IPS DF 6.9 (cell line): ENCODE measurements around the gene USP4.
A peak's percentile ranks its signal among the peaks of the same experiment; 100 is the strongest.
"Not testable (repeated sequence)": the region's sequence is repeated elsewhere in the genome, so short reads cannot be mapped to it uniquely, and the experiment has no call there.

Source experiments
- DNase-seq: peaks from one replicate; pipeline ENCODE4 v3.0.0-alpha.2; 2013; ENCODE audit warnings: low read depth, low spot score
- H3K27ac ChIP-seq: one replicate; pipeline ENCODE4 v1.5.1; 2013; ENCODE audit warnings: low read length, control low read depth
- H3K27me3 ChIP-seq: 2 replicates; pipeline ENCODE4 v1.6.1; 2013; ENCODE audit warnings: mild to moderate bottlenecking, low read length; ENCODE audit not compliant: control insufficient read depth, insufficient read depth
- H3K36me3 ChIP-seq: 2 replicates; pipeline ENCODE4 v1.6.1; 2013; ENCODE audit warnings: low read length; ENCODE audit not compliant: control insufficient read depth, insufficient read depth
- H3K4me1 ChIP-seq: 2 replicates; pipeline ENCODE4 v1.6.1; 2013; ENCODE audit warnings: low read length; ENCODE audit not compliant: control insufficient read depth, insufficient read depth
- H3K4me3 ChIP-seq: 2 replicates; pipeline ENCODE4 v1.5.1; 2013; ENCODE audit warnings: mild to moderate bottlenecking, low read length
- H3K9me3 ChIP-seq: 2 replicates; pipeline ENCODE4 v1.6.1; 2013; ENCODE audit warnings: low read length, inconsistent platforms; ENCODE audit not compliant: control insufficient read depth, insufficient read depth
- WGBS: extraction: QIAGEN DNeasy Blood & Tissue Kit; methylation state at CpG from one replicate; pipeline ENCODE4 v1.1.7; 2013; ENCODE audit warnings: mixed read lengths, missing lambda C conversion rate; ENCODE audit not compliant: insufficient read length, insufficient coverage; 5-methylcytosine and 5-hydroxymethylcytosine counted together

Gene USP4

GRCh38 chr3:49349348-49350114, 9.7 kb upstream of the USP4 start:
- Histone ChIP-seq H3K4me1 (no peaks in the 10 kb centered on the region), H3K4me3 (no peak overlapping the region), H3K27ac (no peak overlapping the region), H3K9me3 (no peaks in the 10 kb centered on the region), H3K36me3 (no peaks in the 10 kb centered on the region), H3K27me3 (no peaks in the 10 kb centered on the region)
- WGBS: no CpG with 5 or more reads among the region's 3 CpGs
- DNase-seq: no peak

- H3K4me1 ChIP-seq, H3K9me3 ChIP-seq, H3K27ac ChIP-seq, H3K36me3 ChIP-seq, H3K4me3 ChIP-seq, DNase-seq, H3K27me3 ChIP-seq: not testable (repeated sequence)
- no CpG with 5 or more reads among the region's 12 CpGs for WGBS
Measured at GRCh38 chr3:49348361-49348760, 8.5 kb upstream of the USP4 start.

DNA sequence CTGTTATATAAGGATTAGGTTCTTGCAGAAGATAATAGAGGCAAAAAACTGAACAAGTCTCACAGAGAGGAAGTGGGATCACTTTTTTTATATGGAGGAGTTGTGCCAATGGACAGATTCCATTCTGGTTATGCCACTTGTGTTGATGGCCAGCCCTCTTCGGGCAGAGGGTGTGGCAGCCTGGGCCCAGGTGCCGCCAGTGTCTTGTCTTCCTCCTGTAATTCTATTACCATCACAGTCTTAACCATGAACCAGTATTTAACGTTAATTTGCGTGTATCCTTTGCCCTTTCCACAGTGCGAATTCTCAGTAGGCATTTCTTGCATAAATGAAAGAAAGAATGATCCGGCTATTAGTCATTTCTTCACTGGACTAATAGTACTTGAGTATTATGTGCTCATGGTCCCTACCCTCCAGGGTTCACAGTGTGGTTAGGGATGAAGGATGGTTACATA, 7.0 kb upstream of the USP4 start:
- Histone ChIP-seq H3K4me3 (no peak overlapping the region), H3K9me3 (no peaks in the 10 kb centered on the region), H3K27ac (no peak overlapping the region), H3K27me3 (no peaks in the 10 kb centered on the region), H3K36me3 (no peaks in the 10 kb centered on the region), H3K4me1 (no peaks in the 10 kb centered on the region)
- DNase-seq: no peak
- no CpG with 5 or more reads among the region's 6 CpGs for WGBS

GRCh38 chr3:49343163-49343562, 3.3 kb upstream of the USP4 start:
- no CpG with 5 or more reads among the region's 3 CpGs for WGBS
- Histone ChIP-seq H3K9me3 (no peaks in the 10 kb centered on the region), H3K36me3 (no peaks in the 10 kb centered on the region), H3K4me3 (no peak overlapping the region), H3K27ac (no peak overlapping the region), H3K27me3 (no peaks in the 10 kb centered on the region), H3K4me1 (no peaks in the 10 kb centered on the region)
- DNase-seq: no peak

DNA sequence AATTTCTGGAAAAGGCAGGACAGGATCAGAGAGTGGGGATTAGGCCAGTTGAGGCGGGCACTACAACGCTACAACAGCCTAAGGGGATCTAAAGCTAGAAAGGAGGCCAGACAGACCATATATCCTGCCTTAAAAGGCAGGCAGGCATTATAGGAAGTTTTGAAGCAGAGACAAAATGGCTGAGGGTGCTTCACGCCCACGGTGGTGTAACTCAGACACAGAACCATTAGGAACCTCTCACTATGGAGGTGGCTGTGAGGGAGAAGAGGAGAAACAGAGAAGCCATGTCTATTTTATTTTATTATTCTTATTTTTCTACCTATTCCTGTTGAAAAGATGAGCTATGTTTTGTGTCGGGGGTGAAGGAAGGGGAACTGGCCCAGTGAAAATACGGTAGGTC, 2.1 kb upstream of the USP4 start:
- Histone ChIP-seq H3K27ac (no peak overlapping the region), H3K36me3 (no peaks in the 10 kb centered on the region), H3K4me3 (no peak overlapping the region), H3K4me1 (no peaks in the 10 kb centered on the region), H3K27me3 (no peaks in the 10 kb centered on the region), H3K9me3 (no peaks in the 10 kb centered on the region)
- no peak for DNase-seq
- no CpG with 5 or more reads among the region's 6 CpGs for WGBS

DNA sequence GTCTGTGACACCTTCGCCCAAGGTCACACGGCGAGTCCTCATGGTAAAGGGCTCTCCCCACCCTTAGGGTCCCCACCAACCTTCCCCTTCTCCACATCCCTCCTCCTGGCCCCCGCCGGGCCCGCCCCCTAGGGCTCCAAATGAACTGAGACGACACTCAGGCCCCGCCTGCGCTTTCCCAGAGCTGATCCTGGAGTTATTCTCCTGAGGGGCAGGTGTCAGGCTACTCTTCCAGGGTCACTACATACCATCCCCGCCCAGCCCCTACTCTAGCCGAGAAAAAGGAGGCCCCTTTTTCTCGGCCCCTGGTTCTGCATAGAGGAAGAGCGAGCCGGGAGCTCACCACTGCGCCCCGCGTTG, 292 bp downstream of the USP4 start:
- Histone ChIP-seq H3K4me1 (no peaks in the 10 kb centered on the region), H3K9me3 (no peaks in the 10 kb centered on the region), H3K4me3 (peak overlapping the region; percentile 69; the same call in 1 of the 2 replicates), H3K36me3 (no peaks in the 10 kb centered on the region; the same call in 1 of the 2 replicates), H3K27me3 (no peaks in the 10 kb centered on the region), H3K27ac (no peak overlapping the region)
- no peak for DNase-seq
- WGBS: no CpG with 5 or more reads among the region's 17 CpGs

GRCh38 chr3:49333916-49334633, 5.8 kb downstream of the USP4 start:
- DNase-seq: no peak
- Histone ChIP-seq H3K4me1 (no peaks in the 10 kb centered on the region), H3K9me3 (no peaks in the 10 kb centered on the region), H3K27me3 (no peaks in the 10 kb centered on the region), H3K36me3 (peaks cover 6% of the 10 kb centered on the region; the same call in 1 of the 2 replicates), H3K4me3 (no peak overlapping the region), H3K27ac (no peak overlapping the region)
- no CpG with 5 or more reads among the region's 5 CpGs for WGBS

GRCh38 chr3:49333091-49333490, 6.8 kb downstream of the USP4 start:
- H3K27ac ChIP-seq: no peak overlapping the region
- no peaks in the 10 kb centered on the region for H3K4me1 ChIP-seq
- H3K27me3 ChIP-seq: no peaks in the 10 kb centered on the region
- DNase-seq: no peak
- no peaks in the 10 kb centered on the region for H3K9me3 ChIP-seq
- H3K36me3 ChIP-seq: peaks cover 6% of the 10 kb centered on the region; the same call in 1 of the 2 replicates
- no peak overlapping the region for H3K4me3 ChIP-seq
- WGBS: no CpG with 5 or more reads among the region's 3 CpGs

GRCh38 chr3:49329186-49329585, 10.7 kb downstream of the USP4 start:
- no peaks in the 10 kb centered on the region for H3K27me3 ChIP-seq
- no peak overlapping the region for H3K27ac ChIP-seq
- no peak overlapping the region for H3K4me3 ChIP-seq
- no peaks in the 10 kb centered on the region for H3K4me1 ChIP-seq
- no peak for DNase-seq
- H3K36me3 ChIP-seq: peaks cover 16% of the 10 kb centered on the region; the same call in 1 of the 2 replicates
- no peaks in the 10 kb centered on the region for H3K9me3 ChIP-seq
- WGBS: no CpG with 5 or more reads among the region's 4 CpGs

GRCh38 chr3:49328350-49328749, 11.5 kb downstream of the USP4 start:
- not testable (repeated sequence) for H3K27ac ChIP-seq, H3K4me1 ChIP-seq, H3K4me3 ChIP-seq, H3K27me3 ChIP-seq, H3K9me3 ChIP-seq, DNase-seq
- peaks cover 16% of the 10 kb centered on the region; the same call in 1 of the 2 replicates for H3K36me3 ChIP-seq
- WGBS: no CpG with 5 or more reads among the region's 2 CpGs
